Measurements from ENCODE around the gene DACT2.
"Not testable (repeated sequence)": the region's sequence is repeated elsewhere in the genome, so short reads cannot be mapped to it uniquely, and the experiment has no call there.

DACT2 gene

GRCh38 chr6:168269455-168270243 is 49.9 kb downstream of the DACT2 start:
- peaks cover 0 to 4% of the 10 kb centered on the region in 2 donors for H3K27me3 Mint-ChIP-seq
- DNase-seq, result no peak
- ATAC-seq (replicated peaks), result no peak
- no peaks in the 10 kb centered on the region for H3K4me1 Mint-ChIP-seq
- H3K36me3 Mint-ChIP-seq, result no peaks in the 10 kb centered on the region
- no peak overlapping the region for H3K27ac Mint-ChIP-seq
- no peak overlapping the region for H3K4me3 Mint-ChIP-seq
- H3K9me3 Mint-ChIP-seq, result peaks cover 0 to 7% of the 10 kb centered on the region in 2 donors

DNA sequence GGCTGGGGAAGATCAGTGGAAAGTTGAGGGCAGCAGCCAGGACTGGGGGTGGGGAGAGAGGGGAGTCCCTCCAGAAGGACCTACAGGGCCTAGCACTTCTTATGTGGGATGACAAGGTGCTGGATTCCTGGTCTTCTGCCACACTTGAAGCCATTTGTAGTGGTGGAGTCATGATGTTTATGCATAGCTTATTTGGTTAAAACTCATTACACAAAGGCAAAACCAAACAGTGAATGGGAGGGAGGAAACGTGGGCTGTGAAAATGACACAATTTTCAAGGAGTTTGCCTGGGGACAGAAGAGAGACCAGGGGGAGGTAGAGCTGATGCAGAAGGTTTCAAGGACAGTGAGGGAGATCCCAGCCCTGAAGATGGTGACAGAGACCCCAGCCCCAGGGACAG is 50.8 kb downstream of the DACT2 start:
- H3K9me3 Mint-ChIP-seq, result peaks cover 0 to 7% of the 10 kb centered on the region in 2 donors
- H3K4me1 Mint-ChIP-seq, result no peaks in the 10 kb centered on the region
- H3K27ac Mint-ChIP-seq, result no peak overlapping the region

GRCh38 chr6:168267779-168268178 is 51.8 kb downstream of the DACT2 start:
- H3K27ac Mint-ChIP-seq; H3K4me1 Mint-ChIP-seq; H3K36me3 Mint-ChIP-seq; H3K27me3 Mint-ChIP-seq; ATAC-seq (replicated peaks); DNase-seq; H3K4me3 Mint-ChIP-seq; H3K9me3 Mint-ChIP-seq: not testable (repeated sequence)

More for the DNA sequence above, 50.8 kb downstream of the DACT2 start:
- no peak overlapping the region for H3K4me3 Mint-ChIP-seq
- no peak for ATAC-seq (replicated peaks)
- H3K36me3 Mint-ChIP-seq, result no peaks in the 10 kb centered on the region
- no peak for DNase-seq
- H3K27me3 Mint-ChIP-seq, result peaks cover 0 to 4% of the 10 kb centered on the region in 2 donors

- no peaks in the 10 kb centered on the region for H3K4me1 Mint-ChIP-seq
- no peak overlapping the region for H3K27ac Mint-ChIP-seq
- DNase-seq (no peak), ATAC-seq (replicated peaks) (no peak)
- H3K9me3 Mint-ChIP-seq, result peaks cover 0 to 7% of the 10 kb centered on the region in 2 donors
- H3K36me3 Mint-ChIP-seq, result no peaks in the 10 kb centered on the region
- no peaks in the 10 kb centered on the region for H3K27me3 Mint-ChIP-seq
- no peak overlapping the region for H3K4me3 Mint-ChIP-seq
These were observed 53.5 kb downstream of the DACT2 start for GRCh38 chr6:168265827-168266815.

DNA sequence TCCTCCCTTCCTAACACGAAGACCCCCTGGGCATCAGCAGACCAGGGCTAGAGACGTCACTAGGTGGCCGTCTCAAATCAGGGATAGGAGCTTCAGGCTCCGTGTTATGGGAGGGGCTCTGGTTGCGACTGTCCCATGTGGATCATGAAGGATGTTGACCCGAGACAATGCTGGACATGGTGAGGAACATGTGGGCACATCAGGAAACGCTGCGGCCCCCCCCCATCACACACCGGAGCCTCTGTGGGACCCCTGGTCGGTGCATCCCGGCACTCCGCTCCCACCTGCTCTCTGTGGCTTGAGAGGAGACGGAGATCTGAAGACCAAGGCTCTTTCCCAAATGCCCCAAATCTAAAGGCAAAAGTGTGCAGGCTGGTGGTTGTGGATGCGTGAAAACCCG is 54.2 kb downstream of the DACT2 start:
- DNase-seq (no peak), ATAC-seq (replicated peaks) (no peak)
- H3K27ac Mint-ChIP-seq, result no peak overlapping the region
- H3K27me3 Mint-ChIP-seq, result no peaks in the 10 kb centered on the region
- H3K36me3 Mint-ChIP-seq, result no peaks in the 10 kb centered on the region
- no peaks in the 10 kb centered on the region for H3K4me1 Mint-ChIP-seq
- peaks cover 0 to 5% of the 10 kb centered on the region in 2 donors for H3K9me3 Mint-ChIP-seq
- H3K4me3 Mint-ChIP-seq, result no peak overlapping the region

- Mint-ChIP-seq H3K27ac (no peak overlapping the region), H3K4me3 (no peak overlapping the region), H3K27me3 (no peaks in the 10 kb centered on the region), H3K4me1 (no peaks in the 10 kb centered on the region), H3K9me3 (no peaks in the 10 kb centered on the region), H3K36me3 (no peaks in the 10 kb centered on the region)
- DNase-seq (no peak), ATAC-seq (replicated peaks) (no peak)
These were observed 54.8 kb downstream of the DACT2 start for GRCh38 chr6:168264593-168265335.

DNA sequence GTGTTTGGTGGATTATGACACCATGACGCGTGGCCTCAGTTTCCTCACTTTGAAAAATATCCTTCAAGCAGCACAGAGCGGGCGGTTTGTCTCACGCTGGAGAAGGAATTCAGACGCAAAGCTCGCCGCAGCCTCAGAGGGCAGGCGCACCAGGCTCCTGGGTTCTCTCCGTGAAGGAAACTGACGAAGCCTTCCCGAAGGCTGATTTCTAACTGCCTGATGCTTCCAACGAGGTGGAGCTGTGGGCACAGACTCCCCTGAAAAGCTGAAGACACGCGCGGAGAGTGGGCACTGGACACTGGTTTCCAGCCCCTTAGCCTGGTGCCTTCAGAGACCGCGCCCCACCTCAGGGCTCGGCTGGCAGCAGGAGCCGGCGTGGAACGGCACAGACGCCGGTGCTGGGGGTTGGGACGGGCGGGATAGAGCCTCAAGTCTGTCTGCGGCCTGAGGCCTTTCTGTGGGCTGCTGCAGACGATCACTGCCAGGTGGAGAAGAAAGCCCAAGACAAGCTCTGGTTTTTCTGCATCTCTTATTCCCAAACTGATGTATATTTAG is 56.1 kb downstream of the DACT2 start:
- no peak for ATAC-seq (replicated peaks)
- H3K36me3 Mint-ChIP-seq, result no peaks in the 10 kb centered on the region
- DNase-seq, result no peak
- no peak overlapping the region for H3K27ac Mint-ChIP-seq
- H3K27me3 Mint-ChIP-seq, result no peaks in the 10 kb centered on the region
- H3K9me3 Mint-ChIP-seq, result no peaks in the 10 kb centered on the region
- no peak overlapping the region for H3K4me3 Mint-ChIP-seq
- H3K4me1 Mint-ChIP-seq, result no peaks in the 10 kb centered on the region

DNA sequence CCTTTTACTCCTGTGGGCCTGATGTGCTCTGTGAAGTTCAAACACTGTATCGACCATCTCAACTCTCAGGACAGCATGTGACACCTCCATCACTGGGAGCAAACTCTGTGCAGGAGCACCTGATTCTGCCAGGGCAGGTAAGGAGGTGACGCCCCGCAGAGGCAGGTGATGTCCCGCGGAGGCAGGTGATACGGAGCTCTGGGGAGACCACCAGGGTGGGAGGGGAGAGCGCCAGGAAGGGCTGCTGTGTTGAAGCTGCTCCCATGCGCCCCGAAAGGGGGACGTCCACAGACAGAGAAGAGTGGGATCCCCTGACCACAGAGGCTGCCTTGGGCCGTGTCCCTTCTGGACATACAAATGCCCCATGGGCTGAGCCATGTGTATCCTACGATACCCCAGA is 58.3 kb downstream of the DACT2 start:
- H3K4me3 Mint-ChIP-seq, result no peak overlapping the region
- H3K36me3 Mint-ChIP-seq, result no peaks in the 10 kb centered on the region
- H3K4me1 Mint-ChIP-seq, result no peaks in the 10 kb centered on the region
- no peak overlapping the region for H3K27ac Mint-ChIP-seq
- H3K9me3 Mint-ChIP-seq, result peaks cover 6 to 12% of the 10 kb centered on the region in 2 donors
- no peak for DNase-seq
- no peak for ATAC-seq (replicated peaks)
- no peaks in the 10 kb centered on the region for H3K27me3 Mint-ChIP-seq

DNA sequence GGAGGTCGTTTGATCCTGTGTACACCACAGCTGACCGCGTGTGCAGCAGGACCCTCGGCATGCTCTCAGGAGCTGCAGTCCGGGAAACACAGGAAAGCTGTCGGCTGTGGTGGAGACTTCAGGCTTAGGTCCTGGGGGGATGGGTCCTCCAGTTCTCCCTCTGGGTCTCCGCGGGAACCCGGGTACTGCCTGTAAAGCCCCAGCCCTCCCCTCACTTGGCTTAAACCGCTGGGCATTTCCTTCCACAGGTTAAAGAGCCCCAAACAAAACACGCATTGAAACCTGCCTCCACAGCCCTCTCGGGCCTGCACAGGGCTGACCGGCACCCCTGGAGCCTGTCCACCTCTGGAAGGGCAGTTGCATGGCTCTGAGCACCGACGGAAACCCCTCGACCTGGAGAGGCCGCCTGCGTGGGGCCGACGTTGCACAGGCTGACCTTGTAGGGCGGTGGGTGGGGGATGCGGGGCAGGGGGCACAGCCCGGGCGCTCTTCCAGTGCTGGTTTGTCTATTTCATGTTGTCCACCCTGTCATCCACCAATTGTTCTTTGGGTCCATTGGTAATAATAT is 59.1 kb downstream of the DACT2 start:
- Mint-ChIP-seq H3K27me3 (no peaks in the 10 kb centered on the region), H3K9me3 (peaks cover 6 to 19% of the 10 kb centered on the region in 2 donors), H3K36me3 (no peaks in the 10 kb centered on the region), H3K4me3 (no peak overlapping the region), H3K4me1 (no peaks in the 10 kb centered on the region), H3K27ac (no peak overlapping the region)
- no peak for DNase-seq
- ATAC-seq (replicated peaks), result no peak

- Mint-ChIP-seq H3K36me3 (no peaks in the 10 kb centered on the region), H3K4me1 (no peaks in the 10 kb centered on the region), H3K4me3 (no peak overlapping the region), H3K9me3 (peaks cover 13 to 27% of the 10 kb centered on the region in 2 donors), H3K27me3 (no peaks in the 10 kb centered on the region), H3K27ac (no peak overlapping the region)
- DNase-seq (no peak), ATAC-seq (replicated peaks) (no peak)
These were observed 60.8 kb downstream of the DACT2 start for GRCh38 chr6:168258795-168259194.

DNA sequence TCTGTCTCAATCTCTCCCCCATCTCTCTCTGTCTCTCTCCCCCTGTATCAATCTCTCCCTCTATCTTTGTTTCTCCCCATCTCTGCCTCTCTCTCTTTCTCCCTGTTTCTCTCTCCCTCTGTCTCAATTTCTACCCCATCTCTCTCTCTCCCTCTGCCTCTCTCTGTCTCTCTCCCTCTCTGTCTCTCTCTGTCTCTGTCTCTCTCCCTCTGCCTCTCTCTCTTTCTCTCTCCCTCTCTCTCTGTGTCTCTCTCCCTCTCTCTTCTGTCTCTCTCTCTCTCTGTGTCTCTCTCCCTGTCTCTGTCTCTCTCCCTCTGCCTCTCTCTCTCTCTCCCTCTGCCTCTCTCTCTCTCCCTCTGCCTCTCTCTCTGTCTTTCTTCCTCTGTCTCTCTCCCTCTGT is 62.6 kb downstream of the DACT2 start:
- H3K27me3 Mint-ChIP-seq, result no peaks in the 10 kb centered on the region
- H3K4me1 Mint-ChIP-seq, result no peaks in the 10 kb centered on the region
- no peak overlapping the region for H3K4me3 Mint-ChIP-seq
- H3K9me3 Mint-ChIP-seq, result peaks cover 13 to 27% of the 10 kb centered on the region in 2 donors
- DNase-seq (no peak), ATAC-seq (replicated peaks) (no peak)
- no peaks in the 10 kb centered on the region for H3K36me3 Mint-ChIP-seq
- no peak overlapping the region for H3K27ac Mint-ChIP-seq

Measured in stimulated activated naive B cell treated with anti-CD40 and anti-IgM and Interleukin-4, amounts not matched to agents 10 μg/mL and 1 μg/mL and 100 μg/mL, for 72 hours (primary cell).